Pancreas (tissue), 10 donors: Measurements from ENCODE around the gene ADH7. TPM values are rescaled to one million over a fixed set of nuclear protein-coding genes. Genes with fewer than 3 reads are reported as not detected.
A peak's percentile ranks its signal among the peaks of the same experiment; 100 is the strongest.
"Not testable (repeated sequence)": the region's sequence is repeated elsewhere in the genome, so short reads cannot be mapped to it uniquely, and the experiment has no call there.

ENCODE experiments used
- ATAC-seq, 4 donors: fragments of 200-7000 bp; cut with Tn5 transposase; one replicate each; pipeline versions ENCODE4 v1.8.0 to v1.9.1; 2020; ENCODE audit warnings: mild to moderate bottlenecking in 4 of 4, moderate library complexity in 4 of 4
- DNase-seq, 6 donors: peaks; one replicate each; pipeline ENCODE4 v3.0.0-alpha.2; 2020
- FAIRE-seq: peaks from 2 replicates; lab custom pipeline; 2012; peaks lifted over from hg19 to GRCh38; lab: Jason Lieb, UNC
- H3K27ac ChIP-seq, 4 donors: fragments of 200-600 bp; sonication (generic); 1 replicate in 3 of 4; 2 replicates in 1 of 4; pipeline versions ENCODE4 v1.5.0 to v1.8.0; 2020
- H3K27me3 ChIP-seq, 4 donors: fragments of 200-600 bp; one replicate each; pipeline ENCODE4 v1.8.0; 2021
- H3K36me3 ChIP-seq, 3 donors: fragments of 200-600 bp; sonication (generic) in 1 of 3; one replicate each; pipeline versions ENCODE4 v1.5.0 to v1.8.0; 2020 to 2021
- H3K4me1 ChIP-seq, 3 donors: fragments of 200-600 bp; one replicate each; pipeline ENCODE4 v1.8.0; 2021
- H3K4me3 ChIP-seq, 4 donors: fragments of 200-600 bp; sonication (generic) in 2 of 4; one replicate each; pipeline versions ENCODE4 v1.5.0 to v1.8.0; 2020 to 2021
- H3K9me3 ChIP-seq, 4 donors: fragments of 200-600 bp; one replicate each; pipeline ENCODE4 v1.8.0; 2021
- WGBS, 2 donors: extraction: QIAGEN DNeasy Blood & Tissue Kit; methylation state at CpG; one replicate each; pipeline ENCODE4 v1.1.7; 2013; 5-methylcytosine and 5-hydroxymethylcytosine counted together
- intact Hi-C, 3 donors: fragments of 100-400 bp; cut with DNase I; formaldehyde crosslinking; loops; one replicate each; pipeline versions ENCODE4 v1.11.1 to v1.14.2; 2022
- polyA plus RNA-seq, 2 donors: library from polyadenylated mRNA; stranded (reverse); fragments of 200-250 nt; gene quantifications; one replicate each; pipeline ENCODE4 v1.2.3, GENCODE V29; 2013
- total RNA-seq, 6 donors: library from RNA; stranded (reverse); fragmentation: NEBNext Ultra II Directional in 4 of 6; extraction: Animal tissue kit (Norgen Biotek cat#: 25700) in 4 of 6; gene quantifications; one replicate each; pipeline versions ENCODE4 v1.2.1 to v1.2.4, GENCODE V29; 2021 to 2023
- TF ChIP-seq, protein P1 (sequence below), 4 donors: fragments of 200-600 bp; sonication (generic) in 3 of 4; IDR thresholded peaks; one replicate each; pipeline versions ENCODE4 v1.5.0 to v1.8.0; 2021; ENCODE audit warnings: antibody characterized with exemption in 4 of 4
- donor health status: healthy with polysubstance abuse.
- donor health status: DM: no; HTN: no; CAD: no; lungs with moderate emphysema.
- donor health status: DM: no; HTN: no; CAD: no.
- donor health status: control.
- donor health status: control.
- donor health status: Bipolar disorder and iron deficiency.
- donor health status: DM: yes; HTN: yes; CAD: no.
- donor health status: DM: no; HTN: no; CAD: no.
- donor health status: DM: no; HTN: no; CAD: no.
- donor health status: DM: yes; HTN: yes; CAD: no.

Gene ADH7
- total and polyA plus RNA-seq, 8 donors, result 0.07 TPM; not detected in 7

DNA sequence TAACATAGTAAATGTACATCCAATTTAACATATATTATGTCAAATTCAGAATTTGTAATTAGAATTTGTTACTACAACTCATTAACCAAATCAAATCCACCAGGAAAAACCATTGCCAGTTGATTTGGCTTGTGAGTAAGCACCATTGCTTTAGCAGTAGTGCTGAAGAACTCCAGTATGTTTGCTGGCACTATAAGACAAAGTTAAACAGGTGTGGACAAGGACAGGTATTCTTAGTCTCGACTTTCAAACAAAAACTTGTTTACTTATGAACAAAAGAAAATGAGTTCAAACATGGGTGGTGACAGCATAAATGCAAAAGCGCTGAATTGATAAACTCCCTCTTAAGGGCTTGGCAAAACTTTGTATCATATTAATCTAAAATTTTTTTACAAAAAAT is 1.3 kb upstream of the ADH7 start:
- H3K4me3 ChIP-seq, result no peak overlapping the region
- ATAC-seq (peak; percentile 72 to 89 (median 86)), DNase-seq (no peak), FAIRE-seq (no peak)
- no peaks in the 10 kb centered on the region for H3K27me3 ChIP-seq
- peaks cover 0 to 14% (median 5%) of the 10 kb centered on the region in 3 donors for H3K4me1 ChIP-seq
- H3K9me3 ChIP-seq, result no peaks in the 10 kb centered on the region
- intact Hi-C loops, result no loop called here
- 30 to 32% methylated on average over 2 of the region's 2 CpGs for WGBS, 2 donors
- no peak overlapping the region for H3K27ac ChIP-seq
- H3K36me3 ChIP-seq, result no peaks in the 10 kb centered on the region
- TF ChIP-seq, protein P1, sequence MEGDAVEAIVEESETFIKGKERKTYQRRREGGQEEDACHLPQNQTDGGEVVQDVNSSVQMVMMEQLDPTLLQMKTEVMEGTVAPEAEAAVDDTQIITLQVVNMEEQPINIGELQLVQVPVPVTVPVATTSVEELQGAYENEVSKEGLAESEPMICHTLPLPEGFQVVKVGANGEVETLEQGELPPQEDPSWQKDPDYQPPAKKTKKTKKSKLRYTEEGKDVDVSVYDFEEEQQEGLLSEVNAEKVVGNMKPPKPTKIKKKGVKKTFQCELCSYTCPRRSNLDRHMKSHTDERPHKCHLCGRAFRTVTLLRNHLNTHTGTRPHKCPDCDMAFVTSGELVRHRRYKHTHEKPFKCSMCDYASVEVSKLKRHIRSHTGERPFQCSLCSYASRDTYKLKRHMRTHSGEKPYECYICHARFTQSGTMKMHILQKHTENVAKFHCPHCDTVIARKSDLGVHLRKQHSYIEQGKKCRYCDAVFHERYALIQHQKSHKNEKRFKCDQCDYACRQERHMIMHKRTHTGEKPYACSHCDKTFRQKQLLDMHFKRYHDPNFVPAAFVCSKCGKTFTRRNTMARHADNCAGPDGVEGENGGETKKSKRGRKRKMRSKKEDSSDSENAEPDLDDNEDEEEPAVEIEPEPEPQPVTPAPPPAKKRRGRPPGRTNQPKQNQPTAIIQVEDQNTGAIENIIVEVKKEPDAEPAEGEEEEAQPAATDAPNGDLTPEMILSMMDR (IDR thresholded peaks at IDR 0.05), result no peak

DNA sequence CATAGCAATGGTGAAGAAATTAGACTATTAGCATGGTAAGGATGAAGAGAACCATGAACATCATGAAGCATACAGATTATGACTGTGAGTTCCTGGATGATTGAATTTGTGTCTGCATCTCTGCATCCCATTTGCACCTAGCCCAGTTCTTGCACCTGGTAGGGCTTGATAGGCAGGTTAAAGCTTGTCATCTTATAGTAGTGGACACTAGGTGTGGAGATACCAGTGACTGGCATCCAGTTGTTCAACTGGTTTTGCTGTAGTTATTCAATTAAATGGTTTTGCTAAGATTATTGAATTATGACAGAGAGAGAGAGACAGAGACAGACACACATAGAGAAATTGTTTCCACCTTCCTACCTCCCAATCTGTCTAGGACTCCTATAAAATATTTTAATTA is 5.0 kb downstream of the ADH7 start:
- ATAC-seq (no peak), FAIRE-seq (no peak)

DNA sequence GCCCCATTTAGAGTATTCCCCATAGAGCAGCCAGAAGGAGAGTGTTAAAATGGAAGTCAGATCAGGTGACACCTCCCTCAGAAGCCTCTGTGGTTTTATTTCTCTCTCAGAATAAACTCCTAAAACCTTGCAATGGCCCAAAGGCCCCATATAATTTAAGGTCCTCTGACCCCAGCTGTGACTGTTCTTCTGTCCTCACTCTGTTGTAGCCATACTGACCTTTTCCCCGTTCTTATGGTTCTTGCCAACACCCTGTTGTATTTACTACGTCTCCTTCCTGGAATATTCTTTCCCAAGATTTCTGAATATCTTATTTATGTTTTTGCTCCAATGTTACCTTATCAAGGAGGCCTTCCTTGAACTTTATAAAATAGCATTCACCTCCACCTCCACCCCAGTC is 18.0 kb downstream of the ADH7 start:
- Histone ChIP-seq H3K4me3 (no peak overlapping the region), H3K4me1 (peaks cover 9 to 16% (median 12%) of the 10 kb centered on the region in 3 donors), H3K9me3 (no peaks in the 10 kb centered on the region), H3K27ac (no peak overlapping the region), H3K27me3 (no peaks in the 10 kb centered on the region), H3K36me3 (no peaks in the 10 kb centered on the region)
- TF ChIP-seq, protein P1 (IDR thresholded peaks at IDR 0.05), result no peak
- 81 to 88% methylated on average over 2 of the region's 2 CpGs for WGBS, 2 donors
- intact Hi-C loops, result no loop called here
- no peak for ATAC-seq
- DNase-seq, result no peak
- no peak for FAIRE-seq

More for the DNA sequence above, 5.0 kb downstream of the ADH7 start:
- Histone ChIP-seq H3K27me3 (no peaks in the 10 kb centered on the region), H3K36me3 (no peaks in the 10 kb centered on the region), H3K4me3 (no peak overlapping the region), H3K4me1 (peaks cover 0 to 4% (median 0%) of the 10 kb centered on the region in 3 donors), H3K9me3 (no peaks in the 10 kb centered on the region), H3K27ac (no peak overlapping the region)
- intact Hi-C loops, result no loop called here
- DNase-seq, result no peak
- TF ChIP-seq, protein P1 (IDR thresholded peaks at IDR 0.05), result no peak

DNA sequence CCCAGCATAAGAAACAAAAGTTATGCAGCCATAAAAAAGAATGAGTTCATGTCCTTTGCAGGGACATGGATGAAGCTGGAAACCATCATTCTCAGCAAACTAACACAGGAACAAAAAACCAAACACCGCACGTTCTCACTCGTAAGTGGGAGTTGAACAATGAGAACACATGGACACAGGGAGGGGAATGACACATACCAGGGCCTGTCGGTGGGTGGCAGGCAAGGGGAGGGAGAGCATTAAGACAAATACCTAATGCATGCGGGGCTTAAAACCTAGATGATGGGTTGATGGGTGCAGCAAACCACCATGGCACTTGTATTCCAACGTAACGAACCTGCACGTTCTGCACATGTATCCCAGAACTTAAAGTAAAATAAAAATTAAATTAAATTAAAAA is 19.4 kb downstream of the ADH7 start:
- H3K4me1 ChIP-seq, result peaks cover 9 to 16% (median 12%) of the 10 kb centered on the region in 3 donors
- H3K27ac ChIP-seq, H3K27me3 ChIP-seq, H3K36me3 ChIP-seq, DNase-seq, ATAC-seq, FAIRE-seq, H3K9me3 ChIP-seq, intact Hi-C loops, H3K4me3 ChIP-seq: not testable (repeated sequence)
- 88% methylated on average over 8 of the region's 8 CpGs for WGBS, 2 donors

DNA sequence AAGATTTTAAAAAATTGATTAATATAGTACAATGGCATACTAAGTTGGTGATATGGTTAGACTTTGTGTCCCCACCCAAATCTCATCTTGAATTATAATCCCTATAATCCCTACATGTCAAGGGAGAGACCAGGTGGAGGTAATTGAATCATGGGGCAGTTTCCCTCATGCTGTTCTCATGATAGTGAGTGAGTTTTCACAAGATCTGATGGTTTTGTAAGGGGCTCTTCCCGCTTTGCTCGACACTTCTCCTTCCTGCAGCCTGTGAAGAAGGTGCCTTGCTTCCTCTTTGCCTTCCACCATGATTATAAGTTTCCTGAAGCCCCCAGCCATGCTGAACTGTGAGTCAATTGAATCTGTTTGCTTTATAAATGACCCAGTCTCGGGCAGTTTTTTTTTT is 20.2 kb downstream of the ADH7 start:
- intact Hi-C loops, H3K4me3 ChIP-seq, FAIRE-seq, H3K9me3 ChIP-seq, DNase-seq, H3K27me3 ChIP-seq, ATAC-seq, H3K27ac ChIP-seq, H3K36me3 ChIP-seq: not testable (repeated sequence)
- H3K4me1 ChIP-seq, result peaks cover 9 to 16% (median 12%) of the 10 kb centered on the region in 3 donors
- 87 to 90% methylated on average over 3 of the region's 3 CpGs for WGBS, 2 donors

DNA sequence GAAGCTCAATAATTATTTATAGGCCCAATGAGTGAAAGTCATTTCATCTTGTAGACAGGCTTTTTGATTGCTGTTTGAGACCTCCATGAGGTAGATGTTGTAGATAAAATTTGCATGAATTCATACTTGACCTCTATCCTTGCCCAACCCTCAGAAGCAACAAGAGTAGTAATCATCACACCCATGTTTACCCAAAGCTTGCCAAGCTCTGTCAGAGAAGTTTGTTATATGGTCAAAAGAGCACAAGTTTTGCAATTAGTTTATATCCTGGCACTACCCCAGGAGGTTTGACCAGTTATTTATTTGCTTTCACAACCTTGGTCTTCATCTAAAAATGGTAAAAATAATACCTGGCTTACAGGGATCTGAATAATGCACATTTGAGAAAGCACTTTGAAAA is 20.7 kb downstream of the ADH7 start:
- intact Hi-C loops, result no loop called here
- Histone ChIP-seq H3K27me3 (no peaks in the 10 kb centered on the region), H3K4me1 (peaks cover 9 to 16% (median 12%) of the 10 kb centered on the region in 3 donors), H3K36me3 (no peaks in the 10 kb centered on the region), H3K4me3 (no peak overlapping the region), H3K27ac (peak overlapping the region in 1 of 4 donors; percentile 64), H3K9me3 (no peaks in the 10 kb centered on the region)
- no peak for FAIRE-seq
- TF ChIP-seq, protein P1 (IDR thresholded peaks at IDR 0.05), result no peak
- DNase-seq, result no peak
- peak; percentile 67 to 79 (median 74) for ATAC-seq
